HG02852 (cell line): ENCODE data around the gene RIOK3.
"Not testable (repeated sequence)": the region's sequence is repeated elsewhere in the genome, so short reads cannot be mapped to it uniquely, and the experiment has no call there.

Experiments used
- ATAC-seq: cut with Tn5 transposase; IDR thresholded peaks from one replicate; pipeline ENCODE4 v1.9.1; 2021; ENCODE audit warnings: mild to moderate bottlenecking, moderate library complexity; ENCODE audit not compliant: unreplicated experiment

The RIOK3 gene, protein sequence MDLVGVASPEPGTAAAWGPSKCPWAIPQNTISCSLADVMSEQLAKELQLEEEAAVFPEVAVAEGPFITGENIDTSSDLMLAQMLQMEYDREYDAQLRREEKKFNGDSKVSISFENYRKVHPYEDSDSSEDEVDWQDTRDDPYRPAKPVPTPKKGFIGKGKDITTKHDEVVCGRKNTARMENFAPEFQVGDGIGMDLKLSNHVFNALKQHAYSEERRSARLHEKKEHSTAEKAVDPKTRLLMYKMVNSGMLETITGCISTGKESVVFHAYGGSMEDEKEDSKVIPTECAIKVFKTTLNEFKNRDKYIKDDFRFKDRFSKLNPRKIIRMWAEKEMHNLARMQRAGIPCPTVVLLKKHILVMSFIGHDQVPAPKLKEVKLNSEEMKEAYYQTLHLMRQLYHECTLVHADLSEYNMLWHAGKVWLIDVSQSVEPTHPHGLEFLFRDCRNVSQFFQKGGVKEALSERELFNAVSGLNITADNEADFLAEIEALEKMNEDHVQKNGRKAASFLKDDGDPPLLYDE

GRCh38 chr18:23452728-23453679, at the start of gene RIOK3:
RIOK3 (plus strand) TSS chr18:23453287; CDS start chr18:23453440, 153 bp downstream.
- ATAC-seq, result peak; percentile 96

DNA sequence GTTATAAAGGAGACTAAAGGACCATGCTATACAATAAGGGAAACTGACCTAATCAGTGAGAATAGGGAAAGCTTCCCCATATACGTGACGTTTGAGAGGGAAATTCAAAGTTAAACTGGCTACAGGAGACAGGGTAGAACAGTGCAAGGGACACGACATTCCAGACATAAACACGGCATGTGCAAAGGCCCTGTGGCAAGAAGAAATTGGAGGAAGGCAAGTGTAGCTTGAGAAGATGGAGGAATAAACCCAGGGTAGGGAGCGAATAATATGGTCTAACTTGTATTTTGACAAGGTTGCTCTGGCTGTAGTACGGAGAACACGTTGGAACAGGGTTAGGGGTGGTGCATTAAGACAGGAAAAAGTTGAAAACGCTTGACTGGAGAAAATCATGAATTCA, 49.8 kb upstream of the RIOK3 start:
- no peak for ATAC-seq

DNA sequence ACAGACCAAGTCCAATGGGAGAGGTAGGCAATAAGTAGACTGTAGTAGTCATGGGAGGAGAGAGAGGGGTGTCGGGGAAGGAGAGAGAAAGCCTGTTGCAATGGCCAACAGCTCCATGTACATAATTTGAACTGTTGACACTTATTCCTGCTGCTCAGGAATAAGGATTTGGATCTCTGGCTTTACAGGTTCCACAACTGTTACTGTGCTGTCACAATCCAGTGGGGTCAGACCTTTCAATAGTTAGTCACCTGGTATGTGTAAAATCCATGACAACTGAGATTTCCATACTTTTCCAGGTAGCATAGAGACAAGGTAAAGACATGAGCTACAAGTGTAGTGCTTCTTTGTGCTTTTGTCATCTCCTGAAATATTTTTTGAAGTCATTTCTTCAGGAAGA, 47.5 kb upstream of the RIOK3 start:
- ATAC-seq, result no peak

- ATAC-seq, result no peak
Measured at GRCh38 chr18:23406271-23406787, 46.8 kb upstream of the RIOK3 start.

DNA sequence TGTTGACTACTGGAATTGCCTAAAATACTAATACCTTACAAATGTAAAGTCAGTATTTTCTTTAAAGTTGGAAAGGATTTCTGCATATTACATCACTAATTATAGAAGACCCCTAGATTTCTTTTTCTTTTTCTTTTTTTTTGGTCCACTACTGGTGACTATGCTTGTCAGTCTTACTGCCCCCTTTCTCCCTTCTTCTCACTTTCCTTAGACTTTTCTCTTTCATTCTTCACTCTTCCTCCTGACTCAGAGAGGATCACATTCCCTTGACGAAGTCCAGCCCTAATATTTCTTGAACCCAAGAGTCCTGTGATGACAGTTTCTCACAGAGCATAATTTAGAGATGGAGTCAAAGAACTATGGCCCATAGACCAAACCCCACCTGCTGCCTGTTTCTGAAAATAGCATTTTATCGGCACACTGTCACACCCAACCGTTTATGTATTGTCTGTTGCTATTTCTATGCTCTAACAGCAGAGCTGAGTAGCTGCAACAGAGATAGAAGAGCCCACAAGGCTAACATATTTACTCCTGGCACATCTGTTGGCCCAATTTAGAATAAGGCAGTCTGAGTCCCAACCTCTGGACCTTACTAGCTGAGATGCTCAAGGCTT, 40.6 kb upstream of the RIOK3 start:
- ATAC-seq, result no peak

DNA sequence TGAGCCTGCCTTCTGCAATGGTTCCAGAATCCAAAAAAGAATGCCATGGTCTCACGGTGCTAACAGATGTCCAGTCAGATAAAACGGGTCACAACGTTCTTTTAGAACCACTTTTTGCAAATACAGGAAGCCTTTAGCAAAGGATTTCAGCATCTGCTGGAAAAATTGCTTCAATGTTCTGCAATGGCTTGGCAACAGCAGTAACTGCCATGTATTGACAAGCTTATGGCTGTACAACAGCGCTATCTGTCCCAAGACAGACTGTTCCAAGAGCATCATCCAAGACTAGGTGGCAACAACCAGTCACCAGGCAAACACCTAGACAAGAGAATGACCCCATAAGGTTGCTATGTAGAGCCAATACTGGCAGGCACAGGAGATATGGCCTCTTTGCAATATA, 37.6 kb upstream of the RIOK3 start:
- no peak for ATAC-seq

DNA sequence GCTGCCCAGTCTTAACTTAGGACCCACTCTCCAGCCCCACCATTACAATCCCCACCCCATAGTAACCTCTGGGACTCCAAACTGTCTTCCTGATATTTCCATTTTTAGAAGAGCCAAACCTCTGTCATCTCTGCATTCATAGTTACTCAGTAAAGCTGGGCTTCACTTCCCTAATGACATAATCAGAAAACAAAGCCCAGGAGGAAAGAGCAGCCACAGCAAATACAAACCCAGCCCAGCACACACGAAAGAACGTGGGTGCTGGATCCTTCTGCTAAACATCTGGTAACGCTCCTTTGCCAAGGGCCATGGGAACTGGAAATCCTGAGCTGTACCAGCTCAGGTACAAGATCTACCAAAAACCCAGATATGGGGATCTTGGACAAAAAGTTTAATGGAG, 36.8 kb upstream of the RIOK3 start:
- ATAC-seq, result no peak

GRCh38 chr18:23421277-23421676, 31.8 kb upstream of the RIOK3 start:
- no peak for ATAC-seq

DNA sequence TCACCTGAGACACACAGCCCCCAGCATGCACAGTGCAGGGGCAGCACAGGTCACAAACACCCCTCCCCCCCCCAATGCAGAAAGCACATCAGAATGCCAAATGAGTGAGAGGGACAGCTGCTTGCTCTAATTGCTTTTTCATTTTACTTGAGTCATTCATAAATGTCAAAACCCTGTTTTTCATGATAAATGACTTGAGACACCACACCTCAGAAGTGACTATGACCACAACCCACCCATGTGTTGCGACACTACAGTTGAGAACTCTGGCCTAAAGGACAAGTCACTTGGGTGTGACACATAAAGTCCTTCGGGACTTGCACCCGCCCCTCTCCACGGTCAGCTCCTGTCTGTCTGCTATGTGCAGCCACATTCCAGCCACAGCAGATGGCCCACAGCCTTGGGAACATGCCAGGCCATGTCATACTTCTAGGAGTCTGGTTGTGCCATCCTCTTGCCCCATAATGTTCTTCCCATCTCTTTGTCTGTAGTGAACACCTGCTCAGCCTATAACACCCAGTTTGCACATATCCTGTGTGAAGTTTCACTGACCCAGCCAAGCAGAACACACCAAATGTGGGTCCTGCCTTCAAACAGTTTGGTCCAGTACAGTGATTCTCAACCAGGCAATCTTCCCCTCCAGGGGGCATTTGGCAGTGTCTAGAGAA, 30.2 kb upstream of the RIOK3 start:
- ATAC-seq, result peak; percentile 89

GRCh38 chr18:23424616-23425015, 28.5 kb upstream of the RIOK3 start:
- ATAC-seq, result no peak

GRCh38 chr18:23428821-23429220, 24.3 kb upstream of the RIOK3 start:
- no peak for ATAC-seq

- ATAC-seq, result not testable (repeated sequence)
Measured at GRCh38 chr18:23429538-23429937, 23.5 kb upstream of the RIOK3 start.

- ATAC-seq, result no peak
Measured at GRCh38 chr18:23433360-23433759, 19.7 kb upstream of the RIOK3 start.

DNA sequence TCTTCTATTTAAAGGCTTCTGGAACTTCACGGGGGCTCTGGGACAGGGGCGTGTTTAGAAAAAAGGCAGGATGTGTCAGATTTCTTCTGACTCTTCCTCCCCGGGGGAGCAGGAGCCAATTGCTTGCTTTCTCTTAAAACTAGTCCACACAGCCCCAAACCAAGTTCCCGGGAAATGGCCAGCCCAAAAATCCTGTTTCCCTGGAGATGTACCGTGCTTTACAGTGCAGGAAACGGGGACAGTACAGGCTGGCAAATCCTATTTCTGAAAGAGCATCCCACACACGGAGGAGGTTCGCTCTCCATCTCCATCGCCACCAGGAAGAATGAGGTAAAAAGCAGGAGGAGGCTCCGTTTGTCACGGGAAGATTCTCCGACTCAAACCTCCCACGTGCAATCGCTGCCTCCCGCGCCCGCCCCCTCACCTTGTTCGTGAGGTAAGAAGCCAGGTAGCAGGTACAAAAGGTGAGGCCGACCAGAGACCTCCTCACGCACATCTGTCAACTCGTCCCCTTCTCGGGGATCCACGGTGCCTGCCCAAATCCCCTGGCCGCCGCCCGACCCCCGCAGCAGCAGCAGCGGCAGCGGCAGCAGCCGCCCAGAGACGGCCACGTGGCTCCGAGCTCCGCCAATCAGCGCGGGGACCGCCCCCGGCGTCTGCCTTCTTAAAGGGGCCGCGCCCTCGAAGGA, 15.6 kb upstream of the RIOK3 start:
- peak; percentile 99 for ATAC-seq

DNA sequence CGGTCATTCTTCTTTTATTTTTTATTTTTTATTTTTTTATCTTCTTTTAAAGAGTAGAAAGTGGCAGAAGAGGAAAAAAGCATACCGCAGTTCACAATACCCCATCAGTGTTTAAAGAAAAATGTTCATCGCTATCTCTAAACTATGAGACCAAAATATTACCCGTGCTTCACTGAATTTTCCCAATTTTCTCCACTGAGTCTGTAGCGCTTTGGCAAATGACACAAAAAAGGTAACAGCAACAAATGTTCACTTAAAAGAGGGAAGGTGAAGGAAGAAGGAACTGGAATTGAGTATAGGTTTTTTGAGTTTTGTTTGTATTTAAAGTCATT, 15.1 kb upstream of the RIOK3 start:
- no peak for ATAC-seq

GRCh38 chr18:23438608-23439366, 14.3 kb upstream of the RIOK3 start:
- ATAC-seq, result no peak

- no peak for ATAC-seq
Measured at GRCh38 chr18:23440131-23440530, 13.0 kb upstream of the RIOK3 start.

- ATAC-seq, result no peak
Measured at GRCh38 chr18:23442958-23443357, 10.1 kb upstream of the RIOK3 start.

GRCh38 chr18:23448291-23448690, 4.8 kb upstream of the RIOK3 start:
- no peak for ATAC-seq
